IMR-90 (cell line): Measurements from ENCODE around the gene ALKBH6. TPM values are rescaled to one million over a fixed set of nuclear protein-coding genes. Genes with fewer than 3 reads are reported as not detected.

Experiments used
- ATAC-seq: fragments of 200-7000 bp; cut with Tn5 transposase; 2 replicates; pipeline ENCODE4 v1.9.1; 2020; ENCODE audit warnings: low read depth, mild to moderate bottlenecking, moderate library complexity
- BruUV-seq: library from RNA; stranded (reverse); fragments of 400-500 nt; replicated peaks from 2 replicates; lab custom pipeline; 2021; lab: Mats Ljungman, UMichigan
- CTCF ChIA-PET: fragments of 300-600 bp; formaldehyde crosslinking; extraction: SDS; loops from one replicate; lab custom pipeline; 2021; ENCODE audit warnings: antibody characterized with exemption; lab: Yijun Ruan, JAX
- POLR2A ChIA-PET: fragments of 300-600 bp; sonication (Branson Sonifier 250); formaldehyde crosslinking; loops from one replicate; lab custom pipeline; 2022; ENCODE audit warnings: antibody characterized with exemption; ENCODE audit not compliant: unreplicated experiment; lab: Charles Lee
- DNase-seq: peaks from one replicate; pipeline ENCODE4 v3.0.0; 2013
- H2AFZ ChIP-seq: replicated peaks from 2 replicates; pipeline ENCODE3; 2013; ENCODE audit warnings: low read length, mild to moderate bottlenecking; ENCODE audit not compliant: poor library complexity
- H2AK5ac ChIP-seq: 2 replicates; pipeline ENCODE4 v1.6.1; 2013; ENCODE audit warnings: low read depth, low read length, inconsistent platforms
- H2AK9ac ChIP-seq: replicated peaks from 2 replicates; pipeline ENCODE3; 2013; ENCODE audit warnings: mild to moderate bottlenecking, low read depth, low read length, moderate library complexity; ENCODE audit not compliant: poor library complexity
- H2BK120ac ChIP-seq: 2 replicates; pipeline ENCODE4 v1.6.1; 2013; ENCODE audit warnings: low read depth, low read length, inconsistent platforms
- H2BK15ac ChIP-seq: 3 replicates; pipeline ENCODE4 v1.6.1; 2013; ENCODE audit warnings: low read depth, low read length, inconsistent platforms
- H2BK20ac ChIP-seq: 2 replicates; pipeline ENCODE4 v1.6.1; 2013; ENCODE audit warnings: low read depth, mild to moderate bottlenecking, inconsistent platforms, low read length, moderate library complexity
- H2BK5ac ChIP-seq: 2 replicates; pipeline ENCODE4 v1.6.1; 2013; ENCODE audit warnings: mild to moderate bottlenecking, low read depth, low read length, inconsistent platforms; ENCODE audit not compliant: poor library complexity, severe bottlenecking
- H3K14ac ChIP-seq: replicated peaks from 2 replicates; pipeline ENCODE4 v1.6.1; 2013; ENCODE audit warnings: low read depth, low read length, inconsistent platforms
- H3K18ac ChIP-seq: 2 replicates; pipeline ENCODE4 v1.6.1; 2013; ENCODE audit warnings: low read depth, low read length, control low read depth
- H3K23ac ChIP-seq: 2 replicates; pipeline ENCODE4 v1.6.1; 2013; ENCODE audit warnings: low read depth, low read length, inconsistent platforms
- H3K27ac ChIP-seq: 2 replicates; pipeline ENCODE4 v1.5.1; 2013; ENCODE audit warnings: mild to moderate bottlenecking, control low read depth, low read length; ENCODE audit not compliant: insufficient read depth
- H3K27me3 ChIP-seq: 2 replicates; pipeline ENCODE4 v1.6.1; 2013; ENCODE audit warnings: low read length; ENCODE audit not compliant: control insufficient read depth, insufficient read depth
- H3K36me3 ChIP-seq: 2 replicates; pipeline ENCODE4 v1.6.1; 2013; ENCODE audit warnings: low read length, mixed read lengths; ENCODE audit not compliant: control insufficient read depth, insufficient read depth
- H3K4ac ChIP-seq: 2 replicates; pipeline ENCODE4 v1.6.1; 2013; ENCODE audit warnings: low read depth, low read length, inconsistent platforms
- H3K4me1 ChIP-seq: 2 replicates; pipeline ENCODE4 v1.6.1; 2013; ENCODE audit warnings: low read length, mixed read lengths; ENCODE audit not compliant: control insufficient read depth, insufficient read depth
- H3K4me2 ChIP-seq: 2 replicates; pipeline ENCODE4 v1.6.1; 2013; ENCODE audit warnings: low read depth, mild to moderate bottlenecking, control low read depth, low read length, moderate library complexity
- H3K4me3 ChIP-seq: 2 replicates; pipeline ENCODE4 v1.5.1; 2013; ENCODE audit warnings: low read depth, mild to moderate bottlenecking, control low read depth, low read length, moderate library complexity; ENCODE audit not compliant: insufficient read depth
- H3K56ac ChIP-seq: 2 replicates; pipeline ENCODE4 v1.6.1; 2013; ENCODE audit warnings: low read length, inconsistent platforms; ENCODE audit not compliant: insufficient read depth; ENCODE audit errors: extremely low read depth
- H3K79me1 ChIP-seq, 2 experiments: 2 replicates each; pipeline ENCODE4 v1.6.1; 2013; ENCODE audit warnings: low read length in 2 of 2, inconsistent platforms in 1 of 2, low read depth in 1 of 2
- H3K9ac ChIP-seq: 2 replicates; pipeline ENCODE4 v1.6.1; 2013; ENCODE audit warnings: low read depth, low read length, control low read depth
- H3K9me1 ChIP-seq: 2 replicates; pipeline ENCODE4 v1.6.1; 2013; ENCODE audit warnings: low read length, inconsistent platforms; ENCODE audit not compliant: insufficient read depth
- H3K9me3 ChIP-seq: 2 replicates; pipeline ENCODE4 v1.6.1; 2013; ENCODE audit warnings: low read length; ENCODE audit not compliant: control insufficient read depth, insufficient read depth
- H4K20me1 ChIP-seq: 2 replicates; pipeline ENCODE4 v1.6.1; 2013; ENCODE audit warnings: low read length, inconsistent platforms; ENCODE audit not compliant: insufficient read depth
- H4K5ac ChIP-seq: 2 replicates; pipeline ENCODE4 v1.6.1; 2013; ENCODE audit warnings: mild to moderate bottlenecking, low read depth, low read length, control low read depth
- H4K8ac ChIP-seq, 2 experiments: 2 replicates each; pipeline ENCODE4 v1.6.1; 2013; ENCODE audit warnings: low read depth in 2 of 2, low read length in 2 of 2, control low read depth in 1 of 2, inconsistent platforms in 1 of 2
- H4K91ac ChIP-seq: 2 replicates; pipeline ENCODE4 v1.6.1; 2013; ENCODE audit warnings: low read depth, low read length, inconsistent platforms; ENCODE audit not compliant: insufficient read depth
- BHLHE40 ChIP-seq: fragments of 150-350 bp; IDR thresholded peaks from 2 replicates; pipeline ENCODE4 v1.6.1; 2016; ENCODE audit warnings: mild to moderate bottlenecking, low read depth, low read length
- CEBPB ChIP-seq: IDR thresholded peaks from 2 replicates; pipeline ENCODE4 v1.6.1; 2012; ENCODE audit warnings: low read depth, low read length, improper control_type of control experiment
- CHD1 ChIP-seq: IDR thresholded peaks from 2 replicates; pipeline ENCODE4 v1.6.1; 2012; ENCODE audit warnings: low read depth, low read length, improper control_type of control experiment
- MAFK ChIP-seq: IDR thresholded peaks from 2 replicates; pipeline ENCODE4 v1.6.1; 2012; ENCODE audit warnings: low read depth, low read length, improper control_type of control experiment
- MAZ ChIP-seq: IDR thresholded peaks from 2 replicates; pipeline ENCODE4 v1.6.1; 2012; ENCODE audit warnings: low read depth, mild to moderate bottlenecking, low read length, improper control_type of control experiment, moderate library complexity, borderline replicate concordance
- MXI1 ChIP-seq: IDR thresholded peaks from 2 replicates; pipeline ENCODE4 v1.6.1; 2012; ENCODE audit warnings: low read depth, mild to moderate bottlenecking, low read length, moderate library complexity, borderline replicate concordance
- NFE2L2 ChIP-seq: fragments of 150-350 bp; IDR thresholded peaks from 2 replicates; pipeline ENCODE4 v1.6.1; 2016; ENCODE audit warnings: low read depth, mild to moderate bottlenecking, low read length
- WGBS, 2 experiments: methylation state at CpG; one replicate each; pipeline versions ENCODE4 v1.1.5 to v1.1.7; 2013; ENCODE audit warnings: missing lambda C conversion rate in 2 of 2; ENCODE audit not compliant: insufficient read length in 1 of 2; ENCODE audit errors: extremely low coverage in 2 of 2; 5-methylcytosine and 5-hydroxymethylcytosine counted together
- dilution Hi-C: fragments of 300-500 bp; cut with HindIII; formaldehyde crosslinking; loops from one replicate; pipeline ENCODE4 v1.14.3; 2018; ENCODE audit warnings: low sequenced_read_pairs; ENCODE audit not compliant: unreplicated experiment
- in situ Hi-C: fragments of 300-500 bp; cut with MboI; formaldehyde crosslinking; loops from 3 replicates; pipeline ENCODE4 v1.14.3; 2019; ENCODE audit warnings: low sequenced_read_pairs, inconsistent platforms, mixed read lengths
- intact Hi-C: fragments of 100-400 bp; cut with micrococcal nuclease; formaldehyde crosslinking; loops from 2 replicates; pipeline ENCODE4 v1.10.0; 2022
- polyA plus RNA-seq, 3 experiments: library from polyadenylated mRNA; depleted of rRNA; stranded (reverse); fragments of >200 nt; gene quantifications; 2 replicates each; pipeline ENCODE4 v1.2.3, GENCODE V29; 2012; ENCODE audit warnings: low replicate concordance in 1 of 3
- total RNA-seq: library from RNA; depleted of rRNA; stranded (reverse); fragments of >200 nt; gene quantifications from 2 replicates; pipeline ENCODE4 v1.2.3, GENCODE V29; 2012
- TF ChIP-seq, protein P1 (sequence below): fragments of 150-350 bp; IDR thresholded peaks from 2 replicates; pipeline ENCODE4 v1.6.1; 2017; ENCODE audit warnings: mild to moderate bottlenecking, antibody characterized with exemption, low read length, low read depth

ALKBH6 gene
- total and polyA plus RNA-seq, 2 of the 4 experiments (the other 2 are of a cell fraction) = 12.9 to 38.7 TPM

DNA sequence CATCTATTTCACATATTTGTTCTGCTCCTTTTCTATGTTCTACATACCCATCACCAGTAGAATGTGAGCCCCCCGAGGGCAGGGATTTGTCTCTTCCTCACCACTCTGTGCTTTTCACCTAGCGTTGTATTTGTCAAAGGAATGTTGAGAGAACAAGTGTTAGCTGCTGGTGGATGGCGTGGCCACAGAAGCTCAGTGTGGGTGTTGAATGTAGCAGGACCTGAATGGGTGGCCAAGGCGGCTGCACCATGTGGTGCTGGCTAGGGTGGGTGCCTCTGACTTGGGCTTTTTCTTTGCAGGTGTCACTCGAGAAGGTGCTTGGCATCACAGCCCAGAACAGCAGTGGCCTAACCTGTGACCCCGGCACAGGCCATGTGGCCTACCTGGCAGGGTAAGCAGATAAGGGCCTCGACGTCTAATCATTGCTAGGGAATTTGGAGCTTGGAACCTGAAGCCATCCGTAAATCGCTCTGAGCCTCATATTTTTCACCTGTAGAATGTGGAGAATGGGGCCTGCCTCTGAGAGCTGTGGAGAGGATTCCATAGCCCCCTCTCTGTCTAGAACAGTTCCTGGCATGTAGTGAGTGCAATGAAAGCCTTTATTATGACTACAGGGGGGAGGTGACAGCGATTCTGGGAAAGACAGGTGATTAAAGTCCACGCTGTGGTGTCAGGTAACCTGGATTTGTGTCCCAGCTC, 44.6 kb upstream of the ALKBH6 start:
- ChIA-PET CTCF (interaction anchor here (1.4 kb wide), 1 partner anchor 12 kb away, joined by 3 read pairs; no protein-coding TSS in a partner anchor), POLR2A (no interaction called here)
- Histone ChIP-seq H3K23ac (no peak overlapping the region), H3K27ac (no peak overlapping the region), H4K91ac (no peak overlapping the region), H3K4me2 (no peak overlapping the region), H2BK5ac (no peak overlapping the region), H3K27me3 (no peaks in the 10 kb centered on the region), H4K5ac (no peak overlapping the region), H3K56ac (no peak overlapping the region), H3K4me1 (no peaks in the 10 kb centered on the region), H3K18ac (no peak overlapping the region), H3K36me3 (no peaks in the 10 kb centered on the region), H3K4ac (no peak overlapping the region), H3K9ac (no peak overlapping the region), H3K14ac (no peak overlapping the region), H4K8ac (no peak overlapping the region; a peak in 1 of 4 replicates), H2BK15ac (no peak overlapping the region), H2BK20ac (no peak overlapping the region), H3K79me1 (peaks cover 24 to 58% of the 10 kb centered on the region in 2 experiments), H2AFZ (no peak overlapping the region), H2AK9ac (no peak overlapping the region), H2BK120ac (no peak overlapping the region), H3K9me3 (no peaks in the 10 kb centered on the region), H4K20me1 (peaks cover 3% of the 10 kb centered on the region), H2AK5ac (no peak overlapping the region), H3K4me3 (no peak overlapping the region), H3K9me1 (no peaks in the 10 kb centered on the region)
- BruUV-seq = no TSS peak
- DNase-seq (no peak), ATAC-seq (no peak)
- in situ Hi-C loops (no loop called here), dilution Hi-C loops (no loop called here), intact Hi-C loops (no loop called here)
- TF ChIP-seq CHD1 = no peak
- TF ChIP-seq NFE2L2 = no peak
- TF ChIP-seq MXI1 = no peak
- TF ChIP-seq CEBPB = no peak
- TF ChIP-seq, protein P1, sequence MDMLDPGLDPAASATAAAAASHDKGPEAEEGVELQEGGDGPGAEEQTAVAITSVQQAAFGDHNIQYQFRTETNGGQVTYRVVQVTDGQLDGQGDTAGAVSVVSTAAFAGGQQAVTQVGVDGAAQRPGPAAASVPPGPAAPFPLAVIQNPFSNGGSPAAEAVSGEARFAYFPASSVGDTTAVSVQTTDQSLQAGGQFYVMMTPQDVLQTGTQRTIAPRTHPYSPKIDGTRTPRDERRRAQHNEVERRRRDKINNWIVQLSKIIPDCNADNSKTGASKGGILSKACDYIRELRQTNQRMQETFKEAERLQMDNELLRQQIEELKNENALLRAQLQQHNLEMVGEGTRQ = no peak
- no peak for TF ChIP-seq BHLHE40
- TF ChIP-seq MAZ = no peak
- TF ChIP-seq MAFK = no peak
- 100% methylated on average over 2 of the region's 12 CpGs; no CpG with 5 or more reads in 1 of the 2 experiments for WGBS, 2 experiments
